WTC11 (cell line): Measurements from ENCODE around the gene KRTAP5-3. TPM values are rescaled to one million over a fixed set of nuclear protein-coding genes. Genes with fewer than 3 reads are reported as not detected.

Experiments used
- ATAC-seq: fragments of 200-7000 bp; cut with Tn5 transposase; 2 replicates; pipeline ENCODE4 v1.10.0; 2021; ENCODE audit warnings: mild to moderate bottlenecking, moderate library complexity
- CTCF ChIA-PET: fragments of 300-600 bp; sonication (Branson Sonifier 250); formaldehyde crosslinking; loops from one replicate; lab custom pipeline; 2021; ENCODE audit warnings: antibody characterized with exemption; lab: Charles Lee
- POLR2A ChIA-PET: fragments of 350-600 bp; sonication (Branson Sonifier 250); formaldehyde crosslinking; loops from one replicate; lab custom pipeline; 2021; ENCODE audit warnings: antibody characterized with exemption; lab: Charles Lee
- DNase-seq: peaks from one replicate; pipeline ENCODE4 v3.0.0; 2021; ENCODE audit warnings: low spot score
- H3K27ac Mint-ChIP-seq: 2 replicates; pipeline ENCODE4 v1.8.0; 2021; ENCODE audit warnings: mixed read lengths
- H3K27me3 Mint-ChIP-seq: 2 replicates; pipeline ENCODE4 v1.8.0; 2021; ENCODE audit warnings: low read depth, mild to moderate bottlenecking, moderate library complexity, mixed read lengths
- H3K36me3 Mint-ChIP-seq: 2 replicates; pipeline ENCODE4 v1.8.0; 2021; ENCODE audit warnings: mixed read lengths
- H3K4me1 Mint-ChIP-seq: 2 replicates; pipeline ENCODE4 v1.8.0; 2022; ENCODE audit warnings: mixed read lengths
- H3K4me3 Mint-ChIP-seq: 2 replicates; pipeline ENCODE4 v1.8.0; 2021; ENCODE audit warnings: mild to moderate bottlenecking, moderate library complexity, mixed read lengths
- H3K9me3 Mint-ChIP-seq: 2 replicates; pipeline ENCODE4 v1.8.0; 2021; ENCODE audit warnings: mixed read lengths
- ARID4B ChIP-seq: sonication (generic); formaldehyde crosslinking; IDR thresholded peaks from 2 replicates; pipeline ENCODE4 v1.8.0; 2023; ENCODE audit warnings: missing genetic modification reagents, mild to moderate bottlenecking, borderline replicate concordance
- ATF1 ChIP-seq: sonication (generic); formaldehyde crosslinking; IDR thresholded peaks from 2 replicates; pipeline ENCODE4 v1.8.1; 2023; ENCODE audit warnings: mild to moderate bottlenecking, moderate library complexity, missing genetic modification reagents
- ERG ChIP-seq: fragments of 250-450 bp; sonication (Bioruptor Pico); IDR thresholded peaks from 2 replicates; pipeline ENCODE4 v1.8.0; 2021; ENCODE audit warnings: mild to moderate bottlenecking
- MXD4 ChIP-seq: fragments of 250-450 bp; sonication (Bioruptor Pico); IDR thresholded peaks from 2 replicates; pipeline ENCODE4 v1.8.0; 2021; ENCODE audit warnings: mild to moderate bottlenecking, moderate library complexity, borderline replicate concordance
- PRRX2 ChIP-seq: fragments of 250-450 bp; sonication (Bioruptor Pico); IDR thresholded peaks from 2 replicates; pipeline ENCODE4 v1.8.0; 2021; ENCODE audit warnings: mild to moderate bottlenecking
- SMAD4 ChIP-seq: sonication (generic); formaldehyde crosslinking; IDR thresholded peaks from 2 replicates; pipeline ENCODE4 v1.8.0; 2022; ENCODE audit warnings: mild to moderate bottlenecking, missing genetic modification reagents
- TEAD1 ChIP-seq: sonication (generic); formaldehyde crosslinking; IDR thresholded peaks from 2 replicates; pipeline ENCODE4 v1.8.0; 2022; ENCODE audit warnings: mild to moderate bottlenecking, missing genetic modification reagents
- ZNF121 ChIP-seq: sonication (generic); formaldehyde crosslinking; IDR thresholded peaks from 2 replicates; pipeline ENCODE4 v1.8.0; 2023; ENCODE audit warnings: missing genetic modification reagents
- ZNF263 ChIP-seq: sonication (generic); formaldehyde crosslinking; IDR thresholded peaks from 2 replicates; pipeline ENCODE4 v1.8.1; 2022; ENCODE audit warnings: low read depth, mild to moderate bottlenecking, moderate library complexity, missing genetic modification reagents
- ZSCAN18 ChIP-seq: fragments of 250-450 bp; sonication (Bioruptor Pico); IDR thresholded peaks from 2 replicates; pipeline ENCODE4 v2.1.2; 2022; ENCODE audit warnings: mild to moderate bottlenecking, moderate library complexity
- total RNA-seq: library from RNA; stranded (reverse); gene quantifications from 3 replicates; pipeline ENCODE4 v1.2.3, GENCODE V29; 2021
- TF ChIP-seq, protein P1 (sequence below): fragments of 250-450 bp; sonication (Bioruptor Pico); IDR thresholded peaks from 2 replicates; pipeline ENCODE4 v1.9.0; 2021; ENCODE audit warnings: mild to moderate bottlenecking
- TF ChIP-seq, protein P2 (sequence below): sonication (generic); formaldehyde crosslinking; conservative IDR thresholded peaks from 2 replicates; pipeline ENCODE4 v1.8.1; 2023; ENCODE audit warnings: mild to moderate bottlenecking, low read depth, missing genetic modification reagents, moderate library complexity
- TF ChIP-seq, protein P3 (sequence below): sonication (generic); formaldehyde crosslinking; IDR thresholded peaks from 2 replicates; pipeline ENCODE4 v1.8.1; 2023; ENCODE audit warnings: mild to moderate bottlenecking, missing genetic modification reagents, borderline replicate concordance
- TF ChIP-seq, protein P4 (sequence below): fragments of 250-450 bp; sonication (Bioruptor Pico); IDR thresholded peaks from 2 replicates; pipeline ENCODE4 v1.9.0; 2021; ENCODE audit warnings: mild to moderate bottlenecking
- TF ChIP-seq, protein P5 (sequence below): sonication (generic); formaldehyde crosslinking; IDR thresholded peaks from 2 replicates; pipeline ENCODE4 v1.8.1; 2022; ENCODE audit warnings: low read depth, missing genetic modification reagents, borderline replicate concordance

The KRTAP5-3 gene
- total RNA-seq, 1 experiment from 2014 or later = not detected

DNA sequence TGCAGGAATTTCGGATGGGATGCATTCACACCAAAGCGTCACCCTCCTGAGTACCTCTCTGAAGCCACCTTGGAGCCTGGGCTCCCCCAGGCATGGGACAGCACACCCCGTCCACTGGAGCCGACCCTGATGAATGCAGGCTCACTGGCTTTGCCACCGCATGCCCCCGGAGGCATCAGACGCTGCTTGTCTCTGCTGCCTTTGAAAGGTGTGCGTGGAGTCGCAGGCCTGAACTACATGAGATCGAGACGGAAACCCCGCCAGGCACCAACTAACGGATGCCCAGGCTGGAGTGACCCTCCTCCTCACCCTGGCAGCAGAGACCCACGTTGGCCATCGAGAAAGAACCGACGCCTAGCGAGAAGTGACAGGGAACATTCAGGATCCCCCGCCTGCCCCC is 43.8 kb upstream of the KRTAP5-3 start:
- Mint-ChIP-seq H3K9me3 (no peaks in the 10 kb centered on the region), H3K36me3 (no peaks in the 10 kb centered on the region), H3K27ac (no peak overlapping the region), H3K4me1 (no peaks in the 10 kb centered on the region), H3K4me3 (no peak overlapping the region), H3K27me3 (peaks cover 18% of the 10 kb centered on the region)
- no peak for ATAC-seq
- no peak for DNase-seq
- POLR2A ChIA-PET = interaction anchor here (0.6 kb wide), 1 partner anchor 726 kb away, joined by 3 read pairs; no protein-coding TSS in a partner anchor
- CTCF ChIA-PET = interaction anchor here (0.6 to 4.3 kb wide), 111 partner anchors 8 to 769 kb away, joined by 3 to 190 read pairs (median 5); partner anchors contain the start of genes CTSD, IFITM10, KRTAP5-2 and KRTAP5-5
- TF ChIP-seq ERG = no peak
- no peak for TF ChIP-seq ATF1 (CRISPR knock-in tag)
- no peak for TF ChIP-seq ARID4B (CRISPR knock-in tag)
- TF ChIP-seq, protein P1, sequence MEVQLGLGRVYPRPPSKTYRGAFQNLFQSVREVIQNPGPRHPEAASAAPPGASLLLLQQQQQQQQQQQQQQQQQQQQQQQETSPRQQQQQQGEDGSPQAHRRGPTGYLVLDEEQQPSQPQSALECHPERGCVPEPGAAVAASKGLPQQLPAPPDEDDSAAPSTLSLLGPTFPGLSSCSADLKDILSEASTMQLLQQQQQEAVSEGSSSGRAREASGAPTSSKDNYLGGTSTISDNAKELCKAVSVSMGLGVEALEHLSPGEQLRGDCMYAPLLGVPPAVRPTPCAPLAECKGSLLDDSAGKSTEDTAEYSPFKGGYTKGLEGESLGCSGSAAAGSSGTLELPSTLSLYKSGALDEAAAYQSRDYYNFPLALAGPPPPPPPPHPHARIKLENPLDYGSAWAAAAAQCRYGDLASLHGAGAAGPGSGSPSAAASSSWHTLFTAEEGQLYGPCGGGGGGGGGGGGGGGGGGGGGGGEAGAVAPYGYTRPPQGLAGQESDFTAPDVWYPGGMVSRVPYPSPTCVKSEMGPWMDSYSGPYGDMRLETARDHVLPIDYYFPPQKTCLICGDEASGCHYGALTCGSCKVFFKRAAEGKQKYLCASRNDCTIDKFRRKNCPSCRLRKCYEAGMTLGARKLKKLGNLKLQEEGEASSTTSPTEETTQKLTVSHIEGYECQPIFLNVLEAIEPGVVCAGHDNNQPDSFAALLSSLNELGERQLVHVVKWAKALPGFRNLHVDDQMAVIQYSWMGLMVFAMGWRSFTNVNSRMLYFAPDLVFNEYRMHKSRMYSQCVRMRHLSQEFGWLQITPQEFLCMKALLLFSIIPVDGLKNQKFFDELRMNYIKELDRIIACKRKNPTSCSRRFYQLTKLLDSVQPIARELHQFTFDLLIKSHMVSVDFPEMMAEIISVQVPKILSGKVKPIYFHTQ (CRISPR knock-in tag) = no peak
- TF ChIP-seq TEAD1 = no peak
- TF ChIP-seq ZNF121 (CRISPR knock-in tag) = no peak
- TF ChIP-seq PRRX2 (CRISPR knock-in tag) = no peak
- TF ChIP-seq, protein P2, sequence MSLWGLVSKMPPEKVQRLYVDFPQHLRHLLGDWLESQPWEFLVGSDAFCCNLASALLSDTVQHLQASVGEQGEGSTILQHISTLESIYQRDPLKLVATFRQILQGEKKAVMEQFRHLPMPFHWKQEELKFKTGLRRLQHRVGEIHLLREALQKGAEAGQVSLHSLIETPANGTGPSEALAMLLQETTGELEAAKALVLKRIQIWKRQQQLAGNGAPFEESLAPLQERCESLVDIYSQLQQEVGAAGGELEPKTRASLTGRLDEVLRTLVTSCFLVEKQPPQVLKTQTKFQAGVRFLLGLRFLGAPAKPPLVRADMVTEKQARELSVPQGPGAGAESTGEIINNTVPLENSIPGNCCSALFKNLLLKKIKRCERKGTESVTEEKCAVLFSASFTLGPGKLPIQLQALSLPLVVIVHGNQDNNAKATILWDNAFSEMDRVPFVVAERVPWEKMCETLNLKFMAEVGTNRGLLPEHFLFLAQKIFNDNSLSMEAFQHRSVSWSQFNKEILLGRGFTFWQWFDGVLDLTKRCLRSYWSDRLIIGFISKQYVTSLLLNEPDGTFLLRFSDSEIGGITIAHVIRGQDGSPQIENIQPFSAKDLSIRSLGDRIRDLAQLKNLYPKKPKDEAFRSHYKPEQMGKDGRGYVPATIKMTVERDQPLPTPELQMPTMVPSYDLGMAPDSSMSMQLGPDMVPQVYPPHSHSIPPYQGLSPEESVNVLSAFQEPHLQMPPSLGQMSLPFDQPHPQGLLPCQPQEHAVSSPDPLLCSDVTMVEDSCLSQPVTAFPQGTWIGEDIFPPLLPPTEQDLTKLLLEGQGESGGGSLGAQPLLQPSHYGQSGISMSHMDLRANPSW (CRISPR knock-in tag) = no peak
- TF ChIP-seq, protein P3, sequence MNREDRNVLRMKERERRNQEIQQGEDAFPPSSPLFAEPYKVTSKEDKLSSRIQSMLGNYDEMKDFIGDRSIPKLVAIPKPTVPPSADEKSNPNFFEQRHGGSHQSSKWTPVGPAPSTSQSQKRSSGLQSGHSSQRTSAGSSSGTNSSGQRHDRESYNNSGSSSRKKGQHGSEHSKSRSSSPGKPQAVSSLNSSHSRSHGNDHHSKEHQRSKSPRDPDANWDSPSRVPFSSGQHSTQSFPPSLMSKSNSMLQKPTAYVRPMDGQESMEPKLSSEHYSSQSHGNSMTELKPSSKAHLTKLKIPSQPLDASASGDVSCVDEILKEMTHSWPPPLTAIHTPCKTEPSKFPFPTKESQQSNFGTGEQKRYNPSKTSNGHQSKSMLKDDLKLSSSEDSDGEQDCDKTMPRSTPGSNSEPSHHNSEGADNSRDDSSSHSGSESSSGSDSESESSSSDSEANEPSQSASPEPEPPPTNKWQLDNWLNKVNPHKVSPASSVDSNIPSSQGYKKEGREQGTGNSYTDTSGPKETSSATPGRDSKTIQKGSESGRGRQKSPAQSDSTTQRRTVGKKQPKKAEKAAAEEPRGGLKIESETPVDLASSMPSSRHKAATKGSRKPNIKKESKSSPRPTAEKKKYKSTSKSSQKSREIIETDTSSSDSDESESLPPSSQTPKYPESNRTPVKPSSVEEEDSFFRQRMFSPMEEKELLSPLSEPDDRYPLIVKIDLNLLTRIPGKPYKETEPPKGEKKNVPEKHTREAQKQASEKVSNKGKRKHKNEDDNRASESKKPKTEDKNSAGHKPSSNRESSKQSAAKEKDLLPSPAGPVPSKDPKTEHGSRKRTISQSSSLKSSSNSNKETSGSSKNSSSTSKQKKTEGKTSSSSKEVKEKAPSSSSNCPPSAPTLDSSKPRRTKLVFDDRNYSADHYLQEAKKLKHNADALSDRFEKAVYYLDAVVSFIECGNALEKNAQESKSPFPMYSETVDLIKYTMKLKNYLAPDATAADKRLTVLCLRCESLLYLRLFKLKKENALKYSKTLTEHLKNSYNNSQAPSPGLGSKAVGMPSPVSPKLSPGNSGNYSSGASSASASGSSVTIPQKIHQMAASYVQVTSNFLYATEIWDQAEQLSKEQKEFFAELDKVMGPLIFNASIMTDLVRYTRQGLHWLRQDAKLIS (CRISPR knock-in tag) = no peak
- TF ChIP-seq, protein P4, sequence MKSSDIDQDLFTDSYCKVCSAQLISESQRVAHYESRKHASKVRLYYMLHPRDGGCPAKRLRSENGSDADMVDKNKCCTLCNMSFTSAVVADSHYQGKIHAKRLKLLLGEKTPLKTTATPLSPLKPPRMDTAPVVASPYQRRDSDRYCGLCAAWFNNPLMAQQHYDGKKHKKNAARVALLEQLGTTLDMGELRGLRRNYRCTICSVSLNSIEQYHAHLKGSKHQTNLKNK (CRISPR knock-in tag) = no peak
- no peak for TF ChIP-seq ZSCAN18 (CRISPR knock-in tag)
- no peak for TF ChIP-seq ZNF263
- TF ChIP-seq, protein P5, sequence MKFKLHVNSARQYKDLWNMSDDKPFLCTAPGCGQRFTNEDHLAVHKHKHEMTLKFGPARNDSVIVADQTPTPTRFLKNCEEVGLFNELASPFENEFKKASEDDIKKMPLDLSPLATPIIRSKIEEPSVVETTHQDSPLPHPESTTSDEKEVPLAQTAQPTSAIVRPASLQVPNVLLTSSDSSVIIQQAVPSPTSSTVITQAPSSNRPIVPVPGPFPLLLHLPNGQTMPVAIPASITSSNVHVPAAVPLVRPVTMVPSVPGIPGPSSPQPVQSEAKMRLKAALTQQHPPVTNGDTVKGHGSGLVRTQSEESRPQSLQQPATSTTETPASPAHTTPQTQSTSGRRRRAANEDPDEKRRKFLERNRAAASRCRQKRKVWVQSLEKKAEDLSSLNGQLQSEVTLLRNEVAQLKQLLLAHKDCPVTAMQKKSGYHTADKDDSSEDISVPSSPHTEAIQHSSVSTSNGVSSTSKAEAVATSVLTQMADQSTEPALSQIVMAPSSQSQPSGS (CRISPR knock-in tag) = no peak
- no peak for TF ChIP-seq MXD4
- TF ChIP-seq SMAD4 = no peak
